ENCODE results near the gene STAT1.

DNA sequence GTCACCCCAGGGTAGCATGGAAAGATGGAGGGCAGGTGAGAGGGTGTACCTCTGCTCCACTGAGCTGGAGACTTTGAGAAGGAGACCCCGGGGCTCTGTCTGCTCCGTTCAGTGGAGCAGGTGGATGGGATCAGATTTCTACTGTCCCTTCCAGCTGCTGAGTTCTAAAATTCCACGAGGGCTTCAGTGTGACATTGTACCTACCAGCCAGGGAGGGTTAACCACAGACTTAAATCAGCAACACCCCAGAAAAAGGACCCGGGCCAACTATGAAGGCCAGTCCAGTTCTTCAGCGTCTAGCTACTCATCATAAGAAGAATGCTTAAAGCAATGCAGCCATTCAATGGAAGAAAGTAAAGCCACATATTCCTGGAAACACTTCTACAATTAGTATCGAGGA lies 23.8 kb downstream of the STAT1 start:
- TF ChIP-seq, protein P1, sequence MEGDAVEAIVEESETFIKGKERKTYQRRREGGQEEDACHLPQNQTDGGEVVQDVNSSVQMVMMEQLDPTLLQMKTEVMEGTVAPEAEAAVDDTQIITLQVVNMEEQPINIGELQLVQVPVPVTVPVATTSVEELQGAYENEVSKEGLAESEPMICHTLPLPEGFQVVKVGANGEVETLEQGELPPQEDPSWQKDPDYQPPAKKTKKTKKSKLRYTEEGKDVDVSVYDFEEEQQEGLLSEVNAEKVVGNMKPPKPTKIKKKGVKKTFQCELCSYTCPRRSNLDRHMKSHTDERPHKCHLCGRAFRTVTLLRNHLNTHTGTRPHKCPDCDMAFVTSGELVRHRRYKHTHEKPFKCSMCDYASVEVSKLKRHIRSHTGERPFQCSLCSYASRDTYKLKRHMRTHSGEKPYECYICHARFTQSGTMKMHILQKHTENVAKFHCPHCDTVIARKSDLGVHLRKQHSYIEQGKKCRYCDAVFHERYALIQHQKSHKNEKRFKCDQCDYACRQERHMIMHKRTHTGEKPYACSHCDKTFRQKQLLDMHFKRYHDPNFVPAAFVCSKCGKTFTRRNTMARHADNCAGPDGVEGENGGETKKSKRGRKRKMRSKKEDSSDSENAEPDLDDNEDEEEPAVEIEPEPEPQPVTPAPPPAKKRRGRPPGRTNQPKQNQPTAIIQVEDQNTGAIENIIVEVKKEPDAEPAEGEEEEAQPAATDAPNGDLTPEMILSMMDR (IDR thresholded peaks at IDR 0.05) = no peak
- TF ChIP-seq POLR2AphosphoS5 (IDR thresholded peaks at IDR 0.05; ENCODE audit: insufficient read depth in 1 of 2, low read depth in 1 of 2) = no peak
- no peak for TF ChIP-seq POLR2A (IDR thresholded peaks at IDR 0.05)

Measured in vagina (tissue), 2 donors.